Gastrocnemius medialis (tissue), 4 donors: Measurements from ENCODE around the gene LRRIQ3.

ENCODE experiments used
- POLR2A ChIP-seq, 2 donors: fragments of 450-650 bp; IDR thresholded peaks; one replicate each; pipeline ENCODE4 v1.6.1; 2017; ENCODE audit warnings: antibody characterized with exemption in 2 of 2, mild to moderate bottlenecking in 2 of 2, moderate library complexity in 2 of 2
- TF ChIP-seq, protein P1 (sequence below), 5 experiments: fragments of 450-650 bp in 3 of 5; fragments of 200-600 bp in 2 of 5; sonication (generic) in 2 of 5; IDR thresholded peaks in 4 of 5; conservative IDR thresholded peaks in 1 of 5; 1 replicate in 4 of 5; 2 replicates in 1 of 5; pipeline ENCODE4 v1.5.1; 2016 to 2019; ENCODE audit warnings: antibody characterized with exemption in 5 of 5, mild to moderate bottlenecking in 3 of 5, moderate library complexity in 3 of 5

DNA sequence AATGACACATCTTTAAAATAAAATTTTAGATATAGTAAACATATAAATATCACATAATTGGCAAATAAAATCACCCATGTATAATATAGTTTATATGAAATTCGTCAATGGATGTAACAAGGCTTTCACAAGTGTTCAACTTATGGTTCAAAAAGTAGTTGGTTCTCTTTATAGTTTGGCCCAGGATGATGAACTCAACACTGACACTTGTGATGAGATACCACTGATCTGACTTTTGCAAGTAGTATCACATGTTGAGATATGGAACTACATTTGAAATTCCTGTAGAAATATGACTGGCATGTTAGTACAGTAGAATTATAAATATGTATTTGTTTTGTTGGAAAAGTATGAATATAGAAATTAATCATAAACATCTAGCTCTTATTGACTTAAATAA is 39.1 kb upstream of the LRRIQ3 start:
- TF ChIP-seq, protein P1, sequence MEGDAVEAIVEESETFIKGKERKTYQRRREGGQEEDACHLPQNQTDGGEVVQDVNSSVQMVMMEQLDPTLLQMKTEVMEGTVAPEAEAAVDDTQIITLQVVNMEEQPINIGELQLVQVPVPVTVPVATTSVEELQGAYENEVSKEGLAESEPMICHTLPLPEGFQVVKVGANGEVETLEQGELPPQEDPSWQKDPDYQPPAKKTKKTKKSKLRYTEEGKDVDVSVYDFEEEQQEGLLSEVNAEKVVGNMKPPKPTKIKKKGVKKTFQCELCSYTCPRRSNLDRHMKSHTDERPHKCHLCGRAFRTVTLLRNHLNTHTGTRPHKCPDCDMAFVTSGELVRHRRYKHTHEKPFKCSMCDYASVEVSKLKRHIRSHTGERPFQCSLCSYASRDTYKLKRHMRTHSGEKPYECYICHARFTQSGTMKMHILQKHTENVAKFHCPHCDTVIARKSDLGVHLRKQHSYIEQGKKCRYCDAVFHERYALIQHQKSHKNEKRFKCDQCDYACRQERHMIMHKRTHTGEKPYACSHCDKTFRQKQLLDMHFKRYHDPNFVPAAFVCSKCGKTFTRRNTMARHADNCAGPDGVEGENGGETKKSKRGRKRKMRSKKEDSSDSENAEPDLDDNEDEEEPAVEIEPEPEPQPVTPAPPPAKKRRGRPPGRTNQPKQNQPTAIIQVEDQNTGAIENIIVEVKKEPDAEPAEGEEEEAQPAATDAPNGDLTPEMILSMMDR (IDR thresholded peaks at IDR 0.05 in 4 of 5, conservative IDR thresholded peaks at IDR 0.05 in 1 of 5) = no peak
- TF ChIP-seq POLR2A (IDR thresholded peaks at IDR 0.05) = no peak
